SK-N-SH treated with all-trans-retinoic acid at 6 μM for 48 hours (cell line): ENCODE data around the gene OBSCN.

Experiments
- ATAC-seq: fragments of 200-7000 bp; cut with Tn5 transposase; 3 replicates; pipeline ENCODE4 v1.9.1; 2020; ENCODE audit warnings: mild to moderate bottlenecking, moderate library complexity
- ARNTL ChIP-seq: fragments of 450-650 bp; formaldehyde crosslinking; IDR thresholded peaks from 2 replicates; pipeline ENCODE4 v1.5.0; 2020; ENCODE audit warnings: low read depth, mild to moderate bottlenecking, moderate library complexity, borderline replicate concordance
- BACH2 ChIP-seq: fragments of 250-450 bp; sonication (Bioruptor Pico); IDR thresholded peaks from 2 replicates; pipeline ENCODE4 v1.9.0; 2021; ENCODE audit warnings: mild to moderate bottlenecking, borderline replicate concordance
- CSDC2 ChIP-seq: fragments of 250-450 bp; sonication (Bioruptor Pico); IDR thresholded peaks from 2 replicates; pipeline ENCODE4 v1.5.0; 2020; ENCODE audit warnings: mild to moderate bottlenecking, moderate library complexity
- ESRRG ChIP-seq: fragments of 250-450 bp; sonication (Bioruptor Pico); IDR thresholded peaks from 2 replicates; pipeline ENCODE4 v1.6.1; 2021; ENCODE audit warnings: mild to moderate bottlenecking
- GLIS3 ChIP-seq: fragments of 250-450 bp; sonication (Bioruptor Pico); IDR thresholded peaks from 2 replicates; pipeline ENCODE4 v1.5.0; 2020; ENCODE audit warnings: mild to moderate bottlenecking, moderate library complexity
- ISL1 ChIP-seq: fragments of 250-450 bp; sonication (Bioruptor Pico); IDR thresholded peaks from 2 replicates; pipeline ENCODE4 v2.1.2; 2022; ENCODE audit warnings: mild to moderate bottlenecking, moderate library complexity
- OSR1 ChIP-seq: fragments of 250-450 bp; sonication (Bioruptor Pico); IDR thresholded peaks from 2 replicates; pipeline ENCODE4 v1.8.0; 2022; ENCODE audit warnings: moderate library complexity, mild to moderate bottlenecking, inconsistent platforms
- PPARA ChIP-seq: fragments of 250-450 bp; sonication (Bioruptor Pico); IDR thresholded peaks from 2 replicates; pipeline ENCODE4 v1.5.0; 2020; ENCODE audit warnings: mild to moderate bottlenecking, borderline replicate concordance
- RARB ChIP-seq: fragments of 250-450 bp; sonication (Bioruptor Pico); IDR thresholded peaks from 2 replicates; pipeline ENCODE4 v1.8.0; 2021; ENCODE audit warnings: mild to moderate bottlenecking, moderate library complexity
- SNAI2 ChIP-seq: fragments of 250-450 bp; sonication (Bioruptor Pico); IDR thresholded peaks from 2 replicates; pipeline ENCODE4 v1.5.0; 2020; ENCODE audit warnings: mild to moderate bottlenecking, moderate library complexity
- TCF4 ChIP-seq: fragments of 250-450 bp; sonication (Bioruptor Pico); IDR thresholded peaks from 2 replicates; pipeline ENCODE4 v1.8.0; 2021; ENCODE audit warnings: mild to moderate bottlenecking, moderate library complexity, borderline replicate concordance
- TOX ChIP-seq: fragments of 250-450 bp; sonication (Bioruptor Pico); IDR thresholded peaks from 2 replicates; pipeline ENCODE4 v1.8.0; 2021; ENCODE audit warnings: mild to moderate bottlenecking, moderate library complexity, borderline replicate concordance
- ZFP3 ChIP-seq: fragments of 250-450 bp; sonication (Bioruptor Pico); IDR thresholded peaks from 2 replicates; pipeline ENCODE4 v1.5.0; 2020; ENCODE audit warnings: mild to moderate bottlenecking, moderate library complexity
- ZFP30 ChIP-seq: fragments of 450-650 bp; formaldehyde crosslinking; IDR thresholded peaks from 2 replicates; pipeline ENCODE4 v1.5.0; 2022; ENCODE audit warnings: mild to moderate bottlenecking, moderate library complexity
- ZNF565 ChIP-seq: fragments of 450-650 bp; formaldehyde crosslinking; conservative IDR thresholded peaks from 2 replicates; pipeline ENCODE4 v1.5.0; 2020; ENCODE audit warnings: low read depth, mild to moderate bottlenecking, moderate library complexity
- ZNF70 ChIP-seq: fragments of 450-650 bp; formaldehyde crosslinking; IDR thresholded peaks from 2 replicates; pipeline ENCODE4 v1.5.0; 2020; ENCODE audit warnings: mild to moderate bottlenecking, moderate library complexity
- ZNF8 ChIP-seq: fragments of 450-650 bp; formaldehyde crosslinking; IDR thresholded peaks from 2 replicates; pipeline ENCODE4 v1.5.0; 2020; ENCODE audit warnings: mild to moderate bottlenecking, moderate library complexity
- TF ChIP-seq, protein P1 (sequence below): fragments of 250-450 bp; sonication (Bioruptor Pico); IDR thresholded peaks from 2 replicates; pipeline ENCODE4 v1.5.1; 2020; ENCODE audit warnings: low read depth, mild to moderate bottlenecking, moderate library complexity
- TF ChIP-seq, protein P2 (sequence below): fragments of 250-450 bp; sonication (Bioruptor Pico); IDR thresholded peaks from 2 replicates; pipeline ENCODE4 v1.8.0; 2020; ENCODE audit warnings: mild to moderate bottlenecking, moderate library complexity, borderline replicate concordance
- TF ChIP-seq, protein P3 (sequence below): fragments of 250-450 bp; sonication (Bioruptor Pico); IDR thresholded peaks from 2 replicates; pipeline ENCODE4 v1.5.0; 2020; ENCODE audit warnings: mild to moderate bottlenecking, moderate library complexity
- TF ChIP-seq, protein P4 (sequence below): fragments of 250-450 bp; sonication (Bioruptor Pico); IDR thresholded peaks from 2 replicates; pipeline ENCODE4 v1.5.1; 2021; ENCODE audit warnings: mild to moderate bottlenecking, moderate library complexity

The OBSCN gene

DNA sequence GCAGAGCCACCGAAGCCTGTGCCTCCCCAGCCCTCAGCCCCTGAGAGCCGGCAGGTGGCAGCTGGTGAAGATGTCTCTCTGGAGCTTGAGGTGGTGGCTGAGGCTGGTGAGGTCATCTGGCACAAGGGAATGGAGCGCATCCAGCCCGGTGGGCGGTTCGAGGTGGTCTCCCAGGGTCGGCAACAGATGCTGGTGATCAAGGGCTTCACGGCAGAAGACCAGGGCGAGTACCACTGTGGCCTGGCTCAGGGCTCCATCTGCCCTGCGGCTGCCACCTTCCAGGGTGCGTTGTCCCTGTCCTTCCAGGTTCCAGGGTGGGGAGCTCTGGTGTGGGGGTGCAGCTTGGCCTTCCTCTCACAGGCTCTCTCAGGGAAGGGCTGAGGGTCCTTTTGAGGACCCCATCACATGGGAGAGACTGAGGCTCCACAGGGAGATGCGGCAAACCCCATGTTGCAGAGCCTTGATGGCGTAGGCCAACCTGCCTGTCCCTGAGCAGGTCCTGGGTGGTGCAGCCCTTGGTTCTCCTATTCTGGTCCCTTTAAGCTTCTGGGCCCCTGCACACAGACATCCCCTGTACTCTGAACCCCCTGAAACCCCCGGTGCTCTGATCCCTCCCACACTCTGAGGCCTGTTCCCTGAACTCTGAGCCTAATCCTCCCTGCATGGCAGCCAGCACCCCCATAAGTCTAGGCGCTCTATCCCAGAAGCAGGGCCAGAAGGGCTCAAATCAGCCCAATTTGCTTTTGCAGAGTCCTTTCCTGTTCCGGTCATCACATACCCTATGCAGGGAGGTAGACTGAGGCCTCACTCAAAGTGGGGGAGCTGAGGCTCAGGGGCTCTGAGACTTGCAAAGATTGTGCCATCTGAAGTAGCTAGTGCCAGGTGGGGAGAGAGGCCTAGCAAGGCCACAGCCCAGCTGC, 110.3 kb downstream of the OBSCN start:
- TF ChIP-seq GLIS3 (no peak), ZNF70 (CRISPR knock-in tag) (no peak), SNAI2 (no peak), PPARA (CRISPR knock-in tag) (no peak), ISL1 (CRISPR knock-in tag) (no peak), OSR1 (CRISPR knock-in tag) (no peak), ZNF8 (no peak), BACH2 (CRISPR knock-in tag) (no peak), RARB (CRISPR knock-in tag) (no peak), ESRRG (CRISPR knock-in tag) (no peak), ZFP3 (no peak), ARNTL (CRISPR knock-in tag) (no peak), ZNF565 (CRISPR knock-in tag) (no peak), TOX (CRISPR knock-in tag) (no peak), ZFP30 (CRISPR knock-in tag) (no peak)
- TF ChIP-seq, protein P1, sequence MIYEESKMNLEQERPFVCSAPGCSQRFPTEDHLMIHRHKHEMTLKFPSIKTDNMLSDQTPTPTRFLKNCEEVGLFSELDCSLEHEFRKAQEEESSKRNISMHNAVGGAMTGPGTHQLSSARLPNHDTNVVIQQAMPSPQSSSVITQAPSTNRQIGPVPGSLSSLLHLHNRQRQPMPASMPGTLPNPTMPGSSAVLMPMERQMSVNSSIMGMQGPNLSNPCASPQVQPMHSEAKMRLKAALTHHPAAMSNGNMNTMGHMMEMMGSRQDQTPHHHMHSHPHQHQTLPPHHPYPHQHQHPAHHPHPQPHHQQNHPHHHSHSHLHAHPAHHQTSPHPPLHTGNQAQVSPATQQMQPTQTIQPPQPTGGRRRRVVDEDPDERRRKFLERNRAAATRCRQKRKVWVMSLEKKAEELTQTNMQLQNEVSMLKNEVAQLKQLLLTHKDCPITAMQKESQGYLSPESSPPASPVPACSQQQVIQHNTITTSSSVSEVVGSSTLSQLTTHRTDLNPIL (CRISPR knock-in tag) = no peak
- TF ChIP-seq, protein P2, sequence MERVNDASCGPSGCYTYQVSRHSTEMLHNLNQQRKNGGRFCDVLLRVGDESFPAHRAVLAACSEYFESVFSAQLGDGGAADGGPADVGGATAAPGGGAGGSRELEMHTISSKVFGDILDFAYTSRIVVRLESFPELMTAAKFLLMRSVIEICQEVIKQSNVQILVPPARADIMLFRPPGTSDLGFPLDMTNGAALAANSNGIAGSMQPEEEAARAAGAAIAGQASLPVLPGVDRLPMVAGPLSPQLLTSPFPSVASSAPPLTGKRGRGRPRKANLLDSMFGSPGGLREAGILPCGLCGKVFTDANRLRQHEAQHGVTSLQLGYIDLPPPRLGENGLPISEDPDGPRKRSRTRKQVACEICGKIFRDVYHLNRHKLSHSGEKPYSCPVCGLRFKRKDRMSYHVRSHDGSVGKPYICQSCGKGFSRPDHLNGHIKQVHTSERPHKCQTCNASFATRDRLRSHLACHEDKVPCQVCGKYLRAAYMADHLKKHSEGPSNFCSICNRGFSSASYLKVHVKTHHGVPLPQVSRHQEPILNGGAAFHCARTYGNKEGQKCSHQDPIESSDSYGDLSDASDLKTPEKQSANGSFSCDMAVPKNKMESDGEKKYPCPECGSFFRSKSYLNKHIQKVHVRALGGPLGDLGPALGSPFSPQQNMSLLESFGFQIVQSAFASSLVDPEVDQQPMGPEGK (CRISPR knock-in tag) = no peak
- TF ChIP-seq, protein P3, sequence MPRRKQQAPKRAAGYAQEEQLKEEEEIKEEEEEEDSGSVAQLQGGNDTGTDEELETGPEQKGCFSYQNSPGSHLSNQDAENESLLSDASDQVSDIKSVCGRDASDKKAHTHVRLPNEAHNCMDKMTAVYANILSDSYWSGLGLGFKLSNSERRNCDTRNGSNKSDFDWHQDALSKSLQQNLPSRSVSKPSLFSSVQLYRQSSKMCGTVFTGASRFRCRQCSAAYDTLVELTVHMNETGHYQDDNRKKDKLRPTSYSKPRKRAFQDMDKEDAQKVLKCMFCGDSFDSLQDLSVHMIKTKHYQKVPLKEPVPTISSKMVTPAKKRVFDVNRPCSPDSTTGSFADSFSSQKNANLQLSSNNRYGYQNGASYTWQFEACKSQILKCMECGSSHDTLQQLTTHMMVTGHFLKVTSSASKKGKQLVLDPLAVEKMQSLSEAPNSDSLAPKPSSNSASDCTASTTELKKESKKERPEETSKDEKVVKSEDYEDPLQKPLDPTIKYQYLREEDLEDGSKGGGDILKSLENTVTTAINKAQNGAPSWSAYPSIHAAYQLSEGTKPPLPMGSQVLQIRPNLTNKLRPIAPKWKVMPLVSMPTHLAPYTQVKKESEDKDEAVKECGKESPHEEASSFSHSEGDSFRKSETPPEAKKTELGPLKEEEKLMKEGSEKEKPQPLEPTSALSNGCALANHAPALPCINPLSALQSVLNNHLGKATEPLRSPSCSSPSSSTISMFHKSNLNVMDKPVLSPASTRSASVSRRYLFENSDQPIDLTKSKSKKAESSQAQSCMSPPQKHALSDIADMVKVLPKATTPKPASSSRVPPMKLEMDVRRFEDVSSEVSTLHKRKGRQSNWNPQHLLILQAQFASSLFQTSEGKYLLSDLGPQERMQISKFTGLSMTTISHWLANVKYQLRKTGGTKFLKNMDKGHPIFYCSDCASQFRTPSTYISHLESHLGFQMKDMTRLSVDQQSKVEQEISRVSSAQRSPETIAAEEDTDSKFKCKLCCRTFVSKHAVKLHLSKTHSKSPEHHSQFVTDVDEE (CRISPR knock-in tag) = no peak
- TF ChIP-seq, protein P4, sequence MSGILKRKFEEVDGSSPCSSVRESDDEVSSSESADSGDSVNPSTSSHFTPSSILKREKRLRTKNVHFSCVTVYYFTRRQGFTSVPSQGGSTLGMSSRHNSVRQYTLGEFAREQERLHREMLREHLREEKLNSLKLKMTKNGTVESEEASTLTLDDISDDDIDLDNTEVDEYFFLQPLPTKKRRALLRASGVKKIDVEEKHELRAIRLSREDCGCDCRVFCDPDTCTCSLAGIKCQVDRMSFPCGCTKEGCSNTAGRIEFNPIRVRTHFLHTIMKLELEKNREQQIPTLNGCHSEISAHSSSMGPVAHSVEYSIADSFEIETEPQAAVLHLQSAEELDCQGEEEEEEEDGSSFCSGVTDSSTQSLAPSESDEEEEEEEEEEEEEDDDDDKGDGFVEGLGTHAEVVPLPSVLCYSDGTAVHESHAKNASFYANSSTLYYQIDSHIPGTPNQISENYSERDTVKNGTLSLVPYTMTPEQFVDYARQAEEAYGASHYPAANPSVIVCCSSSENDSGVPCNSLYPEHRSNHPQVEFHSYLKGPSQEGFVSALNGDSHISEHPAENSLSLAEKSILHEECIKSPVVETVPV (CRISPR knock-in tag) = no peak
- no peak for ATAC-seq

DNA sequence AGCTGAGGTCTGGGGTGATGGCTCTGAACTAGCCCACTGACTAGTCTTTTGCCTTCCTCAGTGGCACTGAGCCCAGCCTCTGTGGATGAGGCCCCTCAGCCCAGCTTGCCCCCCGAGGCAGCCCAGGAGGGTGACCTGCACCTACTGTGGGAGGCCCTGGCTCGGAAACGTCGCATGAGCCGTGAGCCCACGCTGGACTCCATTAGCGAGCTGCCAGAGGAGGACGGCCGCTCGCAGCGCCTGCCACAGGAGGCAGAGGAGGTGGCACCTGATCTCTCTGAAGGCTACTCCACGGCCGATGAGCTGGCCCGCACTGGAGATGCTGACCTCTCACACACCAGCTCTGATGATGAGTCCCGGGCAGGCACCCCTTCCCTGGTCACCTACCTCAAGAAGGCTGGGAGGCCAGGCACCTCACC, 111.0 kb downstream of the OBSCN start:
- ATAC-seq = no peak
- no peak for TF ChIP-seq ZNF70 (CRISPR knock-in tag)
- TF ChIP-seq, all 23 proteins: peak for 0

DNA sequence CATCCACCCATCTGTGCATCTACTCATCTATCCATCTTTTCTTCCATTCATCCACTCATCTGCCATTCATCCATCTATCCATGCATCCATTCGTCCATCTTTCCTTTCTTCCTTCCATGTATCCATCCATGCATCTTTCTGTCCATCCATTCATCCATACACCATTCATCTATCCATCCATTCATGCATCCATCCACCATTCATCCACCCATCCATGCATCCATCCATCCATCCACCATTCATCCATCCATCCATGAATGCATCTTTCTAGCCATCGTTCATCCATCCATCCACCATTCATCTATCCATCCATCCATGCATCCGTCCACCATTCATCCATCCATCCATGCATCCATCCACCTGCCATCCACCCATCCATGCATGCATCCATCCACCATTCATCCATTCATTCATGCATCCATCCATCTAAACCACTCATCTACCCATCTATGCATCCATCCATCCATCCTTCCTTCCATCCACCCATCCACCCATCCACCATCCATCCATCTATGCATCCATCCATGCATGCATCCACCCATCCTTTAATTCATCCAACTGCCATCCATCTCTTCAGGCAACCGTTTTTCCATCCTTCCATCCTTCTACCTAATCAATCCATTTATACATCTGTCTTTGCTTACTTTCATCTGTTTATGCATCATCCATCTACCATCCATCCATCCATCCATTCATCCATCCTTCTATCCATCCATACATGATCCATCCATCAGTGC, 111.7 kb downstream of the OBSCN start:
- ATAC-seq = no peak
- TF ChIP-seq RARB (CRISPR knock-in tag) = no peak
- no peak for TF ChIP-seq CSDC2 (CRISPR knock-in tag)
- TF ChIP-seq, protein P2 (CRISPR knock-in tag) = no peak
- TF ChIP-seq OSR1 (CRISPR knock-in tag) = no peak
- no peak for TF ChIP-seq TCF4
- TF ChIP-seq, protein P1 (CRISPR knock-in tag) = no peak
- TF ChIP-seq ZFP3 = no peak
